GM04503 (cell line): ENCODE data around the gene CACFD1.

Experiments used
- DNase-seq: peaks from one replicate; pipeline ENCODE4 v3.0.0-alpha.2; 2012; ENCODE audit warnings: low read depth

CACFD1 gene

GRCh38 chr9:133464638-133465037, 4.9 kb downstream of the CACFD1 start:
- DNase-seq: no peak

GRCh38 chr9:133465984-133466383, 6.2 kb downstream of the CACFD1 start:
- no peak for DNase-seq

GRCh38 chr9:133467101-133467500, 7.3 kb downstream of the CACFD1 start:
- DNase-seq: no peak

GRCh38 chr9:133468374-133468773, 8.6 kb downstream of the CACFD1 start:
- no peak for DNase-seq

- DNase-seq: no peak
Measured at GRCh38 chr9:133468777-133469421, 9.1 kb downstream of the CACFD1 start.

GRCh38 chr9:133470427-133470924, 10.7 kb downstream of the CACFD1 start:
- no peak for DNase-seq

GRCh38 chr9:133470988-133471387, 11.2 kb downstream of the CACFD1 start:
- no peak for DNase-seq

- no peak for DNase-seq
Measured at GRCh38 chr9:133471551-133472276, 11.9 kb downstream of the CACFD1 start.

- no peak for DNase-seq
Measured at GRCh38 chr9:133472277-133472645, 12.5 kb downstream of the CACFD1 start.

- no peak for DNase-seq
Measured at GRCh38 chr9:133472753-133473378, 13.1 kb downstream of the CACFD1 start.

GRCh38 chr9:133473743-133474142, 14.0 kb downstream of the CACFD1 start:
- no peak for DNase-seq

- DNase-seq: no peak
Measured at GRCh38 chr9:133474215-133474614, 14.4 kb downstream of the CACFD1 start.

GRCh38 chr9:133474853-133475252, 15.1 kb downstream of the CACFD1 start:
- no peak for DNase-seq

GRCh38 chr9:133475292-133476012, 15.7 kb downstream of the CACFD1 start:
- DNase-seq: no peak

- no peak for DNase-seq
Measured at GRCh38 chr9:133476036-133476931, 16.5 kb downstream of the CACFD1 start.

GRCh38 chr9:133476941-133477340, 17.2 kb downstream of the CACFD1 start:
- no peak for DNase-seq

- no peak for DNase-seq
Measured at GRCh38 chr9:133477461-133477860, 17.7 kb downstream of the CACFD1 start.

GRCh38 chr9:133477992-133478850, 18.4 kb downstream of the CACFD1 start:
- DNase-seq: no peak

GRCh38 chr9:133478851-133479711, 19.3 kb downstream of the CACFD1 start, which contains the start of gene SLC2A6:
Gene SLC2A6, minus strand, starts transcription at chr9:133479099. Its CDS starts 40 bp downstream, at chr9:133479059.
- no peak for DNase-seq
